Calu3 (cell line): ENCODE results near the gene GNPTG. TPM values are rescaled to one million over a fixed set of nuclear protein-coding genes. Genes with fewer than 3 reads are reported as not detected.

Experiments used
- BruUV-seq: library from RNA; stranded (reverse); fragments of 400-500 nt; replicated peaks from 2 replicates; lab custom pipeline; 2021; lab: Mats Ljungman, UMichigan
- CTCF ChIA-PET: fragments of 300-600 bp; sonication (Branson Sonifier 250); formaldehyde crosslinking; loops from one replicate; lab custom pipeline; 2022; ENCODE audit warnings: antibody characterized with exemption; lab: Charles Lee
- DNase-seq: peaks from one replicate; pipeline ENCODE4 v3.0.0; 2022
- H3K27ac Mint-ChIP-seq: one replicate; pipeline ENCODE4 v1.8.0; 2022; ENCODE audit warnings: mixed read lengths; ENCODE audit not compliant: unreplicated experiment
- H3K27me3 Mint-ChIP-seq: one replicate; pipeline ENCODE4 v1.8.0; 2022; ENCODE audit warnings: mixed read lengths; ENCODE audit not compliant: unreplicated experiment
- H3K36me3 Mint-ChIP-seq: one replicate; pipeline ENCODE4 v1.8.0; 2022; ENCODE audit warnings: mild to moderate bottlenecking, moderate library complexity, mixed read lengths; ENCODE audit not compliant: insufficient read depth, unreplicated experiment
- H3K4me1 Mint-ChIP-seq: one replicate; pipeline ENCODE4 v1.8.0; 2022; ENCODE audit warnings: mild to moderate bottlenecking, low read depth, mixed read lengths; ENCODE audit not compliant: unreplicated experiment
- H3K4me3 Mint-ChIP-seq: one replicate; pipeline ENCODE4 v1.8.0; 2022; ENCODE audit warnings: mild to moderate bottlenecking, low read depth, moderate library complexity, mixed read lengths; ENCODE audit not compliant: unreplicated experiment
- H3K9me3 Mint-ChIP-seq: one replicate; pipeline ENCODE4 v1.8.0; 2022; ENCODE audit warnings: low read depth, mixed read lengths; ENCODE audit not compliant: unreplicated experiment
- intact Hi-C: fragments of 100-400 bp; cut with micrococcal nuclease; formaldehyde crosslinking; loops from one replicate; pipeline ENCODE4 v1.10.0; 2022; ENCODE audit not compliant: unreplicated experiment
- total RNA-seq: library from RNA; stranded (reverse); gene quantifications from 2 replicates; pipeline ENCODE4 v1.2.3, GENCODE V29; 2022
- TF ChIP-seq, protein P1 (sequence below): fragments of 200-600 bp; IDR thresholded peaks from one replicate; pipeline ENCODE4 v1.8.0; 2022; ENCODE audit warnings: antibody characterized with exemption; ENCODE audit not compliant: unreplicated experiment

Gene GNPTG
- total RNA-seq, 1 experiment from 2014 or later, result 63.9 TPM

DNA sequence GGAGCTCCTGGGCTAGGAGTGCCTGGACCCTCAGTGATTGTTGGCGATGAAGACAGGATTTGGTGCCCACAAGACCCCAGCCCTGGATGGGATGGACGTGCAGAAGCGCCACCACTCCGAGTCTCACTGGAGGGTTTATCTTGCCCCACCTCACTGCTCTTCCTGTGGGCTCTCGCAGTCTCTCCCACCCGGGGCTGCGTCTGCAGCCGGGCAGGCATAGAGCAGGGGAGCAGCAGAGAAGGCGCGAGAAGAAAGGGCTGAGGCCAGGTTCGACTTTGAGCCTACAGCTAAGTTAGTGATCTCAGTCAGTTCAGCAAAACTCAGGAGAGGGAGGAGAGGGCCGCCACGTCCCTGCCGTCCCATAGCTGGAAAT is 35.7 kb upstream of the GNPTG start:
- CTCF ChIA-PET, result no interaction called here
- Mint-ChIP-seq H3K4me3 (no peak overlapping the region), H3K4me1 (peaks cover 9% of the 10 kb centered on the region), H3K36me3 (peaks cover 94% of the 10 kb centered on the region), H3K9me3 (no peaks in the 10 kb centered on the region), H3K27me3 (no peaks in the 10 kb centered on the region), H3K27ac (no peak overlapping the region)
- no TSS peak for BruUV-seq
- no peak for DNase-seq
- TF ChIP-seq, protein P1, sequence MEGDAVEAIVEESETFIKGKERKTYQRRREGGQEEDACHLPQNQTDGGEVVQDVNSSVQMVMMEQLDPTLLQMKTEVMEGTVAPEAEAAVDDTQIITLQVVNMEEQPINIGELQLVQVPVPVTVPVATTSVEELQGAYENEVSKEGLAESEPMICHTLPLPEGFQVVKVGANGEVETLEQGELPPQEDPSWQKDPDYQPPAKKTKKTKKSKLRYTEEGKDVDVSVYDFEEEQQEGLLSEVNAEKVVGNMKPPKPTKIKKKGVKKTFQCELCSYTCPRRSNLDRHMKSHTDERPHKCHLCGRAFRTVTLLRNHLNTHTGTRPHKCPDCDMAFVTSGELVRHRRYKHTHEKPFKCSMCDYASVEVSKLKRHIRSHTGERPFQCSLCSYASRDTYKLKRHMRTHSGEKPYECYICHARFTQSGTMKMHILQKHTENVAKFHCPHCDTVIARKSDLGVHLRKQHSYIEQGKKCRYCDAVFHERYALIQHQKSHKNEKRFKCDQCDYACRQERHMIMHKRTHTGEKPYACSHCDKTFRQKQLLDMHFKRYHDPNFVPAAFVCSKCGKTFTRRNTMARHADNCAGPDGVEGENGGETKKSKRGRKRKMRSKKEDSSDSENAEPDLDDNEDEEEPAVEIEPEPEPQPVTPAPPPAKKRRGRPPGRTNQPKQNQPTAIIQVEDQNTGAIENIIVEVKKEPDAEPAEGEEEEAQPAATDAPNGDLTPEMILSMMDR, result no peak
- intact Hi-C loops, result no loop called here

DNA sequence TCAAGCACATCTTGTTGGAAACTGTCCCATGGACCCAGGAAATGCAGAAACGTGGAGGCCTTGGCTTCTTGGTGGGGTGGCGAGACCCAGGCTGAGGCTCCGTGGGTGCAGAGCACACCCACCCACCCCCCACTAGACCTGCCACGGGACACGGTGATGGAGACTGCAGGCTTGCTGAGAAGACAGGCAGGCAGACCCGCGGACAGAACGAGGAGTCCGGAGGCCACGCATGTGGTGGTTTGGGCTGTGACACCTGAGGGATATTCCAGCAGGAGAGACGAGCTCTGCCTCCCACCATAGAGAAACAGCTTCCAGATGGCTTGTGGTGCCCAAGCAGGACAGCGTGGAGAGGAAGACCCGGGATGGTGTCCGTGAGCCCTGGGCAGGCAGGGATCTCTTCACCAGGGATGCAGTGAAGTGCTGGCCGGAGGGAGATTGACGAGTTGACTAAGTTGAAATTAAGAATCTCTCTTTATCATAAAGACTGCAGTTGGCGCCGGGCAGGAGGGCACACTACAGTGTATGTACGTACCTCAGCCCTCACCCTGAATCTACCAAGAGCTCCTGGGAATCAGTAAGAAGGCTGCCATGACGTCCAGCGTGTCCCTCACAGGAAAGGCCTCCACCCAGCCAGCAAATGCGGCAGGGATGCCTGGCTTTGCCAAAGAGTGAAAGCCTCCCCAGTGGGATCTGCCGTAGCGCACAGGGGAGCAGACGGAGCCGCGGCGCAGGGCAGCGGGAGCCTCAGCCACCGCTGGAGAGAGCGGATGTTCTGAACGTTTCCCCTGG is 34.1 kb upstream of the GNPTG start:
- CTCF ChIA-PET, result no interaction called here
- Mint-ChIP-seq H3K27ac (peak overlapping the region; percentile 63), H3K36me3 (peaks cover 92% of the 10 kb centered on the region), H3K9me3 (no peaks in the 10 kb centered on the region), H3K4me3 (peak overlapping the region; percentile 39), H3K27me3 (no peaks in the 10 kb centered on the region), H3K4me1 (no peaks in the 10 kb centered on the region)
- BruUV-seq, result no TSS peak
- TF ChIP-seq, protein P1, result no peak
- no peak for DNase-seq
- intact Hi-C loops, result no loop called here

DNA sequence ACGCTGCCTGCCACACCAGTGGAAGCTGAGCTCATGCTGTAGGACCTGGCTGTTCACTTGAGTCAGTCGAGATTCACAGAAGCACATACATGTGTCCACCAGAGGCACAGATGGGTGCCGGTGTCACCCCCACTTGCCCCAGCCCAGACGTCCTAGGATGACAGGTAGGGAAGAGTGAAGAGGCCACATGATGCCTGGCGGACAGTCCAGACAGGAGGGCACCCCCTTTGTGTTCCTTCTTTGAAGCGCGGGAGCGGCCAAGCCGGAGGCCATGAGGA is 33.5 kb upstream of the GNPTG start:
- H3K4me1 Mint-ChIP-seq, result no peaks in the 10 kb centered on the region
- no peaks in the 10 kb centered on the region for H3K9me3 Mint-ChIP-seq
- H3K4me3 Mint-ChIP-seq, result peak overlapping the region; percentile 39
- no peak for DNase-seq
- H3K36me3 Mint-ChIP-seq, result peaks cover 92% of the 10 kb centered on the region
- H3K27ac Mint-ChIP-seq, result peak overlapping the region; percentile 63
- CTCF ChIA-PET, result no interaction called here
- no TSS peak for BruUV-seq
- intact Hi-C loops, result no loop called here
- H3K27me3 Mint-ChIP-seq, result no peaks in the 10 kb centered on the region
- TF ChIP-seq, protein P1, result no peak

DNA sequence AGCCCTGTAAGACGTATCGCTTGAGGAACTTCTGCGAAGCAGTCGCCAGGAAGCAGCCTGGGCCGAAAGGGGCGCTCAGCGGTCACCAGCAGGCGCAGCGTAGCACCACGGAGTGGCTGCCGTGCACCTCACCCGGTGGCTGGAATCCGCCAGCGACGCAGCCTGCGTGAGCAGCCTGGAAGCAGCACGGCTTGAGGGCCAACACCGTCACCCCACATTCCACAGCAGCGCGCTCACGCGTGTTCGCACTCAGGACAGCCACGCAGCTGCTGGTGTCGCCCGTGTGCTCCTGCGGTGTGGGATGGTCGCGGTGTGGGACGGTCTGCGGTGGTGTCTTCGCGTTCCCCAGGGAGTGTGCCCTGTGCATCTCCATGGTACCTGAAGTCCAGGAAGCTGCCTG is 32.7 kb upstream of the GNPTG start:
- no peaks in the 10 kb centered on the region for H3K9me3 Mint-ChIP-seq
- TF ChIP-seq, protein P1, result no peak
- DNase-seq, result no peak
- H3K27me3 Mint-ChIP-seq, result no peaks in the 10 kb centered on the region
- intact Hi-C loops, result no loop called here
- H3K27ac Mint-ChIP-seq, result no peak overlapping the region
- no peaks in the 10 kb centered on the region for H3K4me1 Mint-ChIP-seq
- no peak overlapping the region for H3K4me3 Mint-ChIP-seq
- H3K36me3 Mint-ChIP-seq, result peaks cover 92% of the 10 kb centered on the region
- BruUV-seq, result no TSS peak
- CTCF ChIA-PET, result no interaction called here
